Heart left ventricle (tissue), 16 donors: ENCODE data around the gene LSM5. TPM values are rescaled to one million over a fixed set of nuclear protein-coding genes. Genes with fewer than 3 reads are reported as not detected.

Source experiments
- ATAC-seq, 4 donors: fragments of 200-7000 bp; cut with Tn5 transposase; one replicate each; pipeline ENCODE4 v1.9.1; 2020 to 2022; ENCODE audit warnings: moderate library complexity in 4 of 4, mild to moderate bottlenecking in 3 of 4, moderate number of reproducible peaks in 1 of 4
- DNase-seq, 5 donors: peaks; one replicate each; pipeline ENCODE4 v3.0.0-alpha.2; 2020
- H3K27ac ChIP-seq, 12 donors: fragments of 200-600 bp; sonication (generic) in 4 of 12; one replicate each; pipeline versions ENCODE4 v1.5.0 to v1.8.0; 2016 to 2022; ENCODE audit warnings: mild to moderate bottlenecking in 2 of 12
- H3K27me3 ChIP-seq, 9 donors: fragments of 200-600 bp; sonication (generic) in 2 of 9; one replicate each; pipeline versions ENCODE4 v1.5.1 to v1.8.0; 2016 to 2022; ENCODE audit warnings: mild to moderate bottlenecking in 3 of 9
- H3K36me3 ChIP-seq, 9 donors: fragments of 200-600 bp; sonication (generic) in 2 of 9; one replicate each; pipeline versions ENCODE4 v1.5.0 to v1.8.0; 2018 to 2022; ENCODE audit warnings: mild to moderate bottlenecking in 2 of 9
- H3K4me1 ChIP-seq, 12 donors: fragments of 200-600 bp; sonication (generic) in 4 of 12; one replicate each; pipeline versions ENCODE4 v1.5.0 to v1.8.0; 2016 to 2022; ENCODE audit warnings: mild to moderate bottlenecking in 3 of 12
- H3K4me3 ChIP-seq, 12 donors: fragments of 200-600 bp; sonication (generic) in 4 of 12; one replicate each; pipeline versions ENCODE4 v1.5.0 to v1.8.0; 2017 to 2022; ENCODE audit warnings: mild to moderate bottlenecking in 9 of 12, moderate library complexity in 4 of 12
- H3K9me3 ChIP-seq, 12 donors: fragments of 200-600 bp; sonication (generic) in 4 of 12; one replicate each; pipeline versions ENCODE4 v1.5.0 to v1.8.0; 2016 to 2022; ENCODE audit warnings: mild to moderate bottlenecking in 1 of 12
- CTCF ChIP-seq, 12 donors: fragments of 200-600 bp; sonication (generic) in 4 of 12; IDR thresholded peaks; one replicate each; pipeline versions ENCODE4 v1.5.0 to v1.8.0; 2018 to 2022; ENCODE audit warnings: antibody characterized with exemption in 12 of 12, mild to moderate bottlenecking in 5 of 12
- POLR2A ChIP-seq, 2 donors: fragments of 450-650 bp; IDR thresholded peaks; one replicate each; pipeline ENCODE4 v1.6.1; 2017; ENCODE audit warnings: antibody characterized with exemption in 2 of 2, mild to moderate bottlenecking in 2 of 2, moderate library complexity in 2 of 2
- WGBS, 4 donors: extraction: QIAGEN DNeasy Blood & Tissue Kit in 2 of 4; methylation state at CpG; one replicate each; pipeline versions ENCODE4 v1.1.5 to v1.1.7; 2013 to 2018; 5-methylcytosine and 5-hydroxymethylcytosine counted together
- intact Hi-C, 10 donors: fragments of 100-400 bp; cut with DNase I; formaldehyde crosslinking; loops; one replicate each; pipeline versions ENCODE4 v1.11.1 to v1.14.2; 2022
- polyA plus RNA-seq, 2 donors: library from polyadenylated mRNA; stranded (reverse); fragments of 200-250 nt; gene quantifications; one replicate each; pipeline ENCODE4 v1.2.3, GENCODE V29; 2013
- total RNA-seq, 9 donors: library from RNA; depleted of rRNA in 2 of 9; stranded (reverse); fragments of >200 nt in 2 of 9; fragmentation: NEBNext Ultra II Directional in 3 of 9; extraction: Animal tissue kit (Norgen Biotek cat#: 25700) in 3 of 9; gene quantifications; one replicate each; pipeline versions ENCODE4 v1.1.0 to v1.2.4, GENCODE V29; 2016 to 2023
- donor health status: ischemic (EF 13 %, LVEDD 7.1; RV severe dilation, severe dysfunction).
- donor health status: healthy with polysubstance abuse.
- donor health status: DM: no; HTN: yes; CAD: no.
- donor health status: DM: no; HTN: no; CAD: no.
- donor health status: ischemic (EF 25% LVEDD 6.9; RV normal size, moderate dysfunction).
- donor health status: ischemic (EF 25% LVEDD 5.7; RV mildly dilated, moderate dysfunction).
- donor health status: healthy.
- donor health status: DM: yes; HTN: yes; CAD: no.
- donor health status: ischemic (EF 35%, LVEDD 5.7; RV mildly dilated, moderate dysfunction).
- donor health status: nonischemic (EF 11% LVEDD 7.7; RV severe dilation, severe dysfunction).
- donor health status: DM: yes; HTN: yes; CAD: no.
- donor health status: PGD.
- donor health status: ischemic (EF 29% LVEDD 5.4; RV normal size, mild dysfunction).
- donor health status: nonischemic (EF 23%, LVEDD 6.1; RV moderate dilation, normal function).

The LSM5 gene
- total and polyA plus RNA-seq, 11 donors, result 10.8 to 67.5 (median 37.3) TPM

DNA sequence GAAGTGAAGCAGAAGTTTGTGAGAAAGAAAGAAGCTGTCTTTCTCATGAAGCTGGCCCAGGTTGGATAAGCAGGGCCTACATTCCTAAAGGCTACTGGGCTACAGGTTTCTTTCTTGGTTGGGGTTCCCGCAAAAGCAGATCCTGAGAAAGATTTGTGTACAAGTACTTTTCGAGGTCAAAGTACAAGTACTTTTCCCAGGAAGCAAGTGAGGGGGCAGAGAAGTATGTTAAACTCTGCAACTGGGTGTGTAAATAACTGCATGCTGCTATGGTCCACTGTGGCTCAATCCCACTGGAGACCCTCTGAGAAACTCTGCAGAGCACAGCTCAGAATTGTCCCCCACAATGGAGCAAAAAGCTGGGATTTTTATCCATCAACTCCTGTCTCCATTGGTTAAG is 28.7 kb downstream of the LSM5 start:
- no peak for TF ChIP-seq POLR2A (IDR thresholded peaks at IDR 0.05)
- TF ChIP-seq CTCF (IDR thresholded peaks at IDR 0.05), result no peak

GRCh38 chr7:32459788-32460187 is 30.4 kb downstream of the LSM5 start:
- no peaks in the 10 kb centered on the region for H3K9me3 ChIP-seq
- no peaks in the 10 kb centered on the region for H3K36me3 ChIP-seq
- H3K27ac ChIP-seq, result no peak overlapping the region
- H3K4me3 ChIP-seq, result no peak overlapping the region
- ATAC-seq (no peak), DNase-seq (no peak)
- 75 to 87% (median 83%) methylated on average over 2 of the region's 2 CpGs for WGBS, 4 donors
- intact Hi-C loops, result no loop called here
- no peak for TF ChIP-seq CTCF (IDR thresholded peaks at IDR 0.05)
- H3K27me3 ChIP-seq, result peaks cover 0 to 3% (median 0%) of the 10 kb centered on the region in 9 donors
- no peaks in the 10 kb centered on the region for H3K4me1 ChIP-seq

More for the DNA sequence above, 28.7 kb downstream of the LSM5 start:
- H3K27me3 ChIP-seq, result peaks cover 0 to 3% (median 0%) of the 10 kb centered on the region in 9 donors
- H3K36me3 ChIP-seq, result no peaks in the 10 kb centered on the region
- no peak for DNase-seq
- H3K9me3 ChIP-seq, result no peaks in the 10 kb centered on the region
- ATAC-seq, result no peak
- WGBS, 4 donors, result 75 to 87% (median 81%) methylated on average over 2 of the region's 2 CpGs
- intact Hi-C loops, result no loop called here
- no peak overlapping the region for H3K27ac ChIP-seq
- no peaks in the 10 kb centered on the region for H3K4me1 ChIP-seq
- no peak overlapping the region for H3K4me3 ChIP-seq

GRCh38 chr7:32458025-32458424 is 32.2 kb downstream of the LSM5 start:
- no peak overlapping the region for H3K4me3 ChIP-seq
- intact Hi-C loops, result no loop called here
- no peak for ATAC-seq
- H3K27ac ChIP-seq, result no peak overlapping the region
- TF ChIP-seq POLR2A (IDR thresholded peaks at IDR 0.05) (no peak), CTCF (IDR thresholded peaks at IDR 0.05) (no peak)
- H3K4me1 ChIP-seq, result no peaks in the 10 kb centered on the region
- H3K27me3 ChIP-seq, result peaks cover 0 to 3% (median 0%) of the 10 kb centered on the region in 9 donors
- no peaks in the 10 kb centered on the region for H3K9me3 ChIP-seq
- DNase-seq, result no peak
- H3K36me3 ChIP-seq, result no peaks in the 10 kb centered on the region
- 56 to 74% (median 64%) methylated on average over 3 of the region's 3 CpGs for WGBS, 4 donors

- H3K27ac ChIP-seq, result no peak overlapping the region
- DNase-seq, result no peak
- H3K4me1 ChIP-seq, result no peaks in the 10 kb centered on the region
- 63 to 71% (median 67%) methylated on average over 8 of the region's 8 CpGs for WGBS, 4 donors
- no peak for TF ChIP-seq POLR2A (IDR thresholded peaks at IDR 0.05)
- TF ChIP-seq CTCF (IDR thresholded peaks at IDR 0.05), result no peak
- H3K36me3 ChIP-seq, result no peaks in the 10 kb centered on the region
- no peak overlapping the region for H3K4me3 ChIP-seq
- no peaks in the 10 kb centered on the region for H3K27me3 ChIP-seq
- no peak for ATAC-seq
- intact Hi-C loops, result no loop called here
- no peaks in the 10 kb centered on the region for H3K9me3 ChIP-seq
These were observed 36.7 kb downstream of the LSM5 start for GRCh38 chr7:32453341-32454011.
